Kidney capillary endothelial cell (primary cell): ENCODE results near the gene MMRN2.
"Not testable (repeated sequence)": the region's sequence is repeated elsewhere in the genome, so short reads cannot be mapped to it uniquely, and the experiment has no call there.

Experiments
- DNase-seq: peaks from one replicate; pipeline ENCODE4 v3.0.0-alpha.2; 2018; ENCODE audit warnings: low spot score

The MMRN2 gene

DNA sequence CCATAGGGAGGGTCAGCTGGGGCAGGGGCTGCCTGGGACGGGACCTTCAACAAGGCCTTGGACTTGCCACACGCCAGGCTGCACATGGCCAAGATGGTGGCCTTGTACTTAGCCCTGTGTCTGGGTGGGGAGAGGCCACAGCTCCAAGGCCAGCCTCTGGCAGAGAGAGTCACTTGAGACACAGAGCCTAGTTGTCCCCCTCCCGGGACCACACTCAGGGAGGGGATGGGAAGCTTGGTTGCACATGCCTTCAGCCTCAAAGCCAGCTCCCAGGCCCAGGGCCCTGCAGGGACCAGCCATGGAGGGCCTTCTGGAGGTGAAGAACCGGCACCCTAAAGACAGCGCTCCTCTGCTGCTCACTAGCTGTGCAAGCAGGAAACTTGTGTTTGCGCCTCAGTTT lies 16.7 kb downstream of the MMRN2 start:
- DNase-seq, result no peak

DNA sequence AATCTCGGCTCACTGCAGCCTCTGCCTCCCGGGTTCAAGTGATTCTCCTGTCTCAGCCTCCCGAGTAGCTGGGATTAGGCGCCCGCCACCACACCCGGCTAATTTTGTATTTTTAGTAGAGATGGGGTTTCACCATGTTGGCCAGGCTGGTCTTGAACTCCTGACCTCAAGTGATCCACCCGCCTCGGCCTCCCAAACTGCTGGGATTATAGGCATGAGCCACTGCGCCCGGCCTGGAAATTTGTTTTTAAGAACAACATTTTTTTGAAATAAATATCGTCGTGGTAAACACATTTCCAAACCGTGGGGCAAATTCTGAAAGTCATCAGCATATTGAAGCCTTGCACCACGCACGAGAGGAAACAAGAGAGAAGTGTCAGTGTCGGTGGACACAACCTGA lies 17.3 kb downstream of the MMRN2 start:
- not testable (repeated sequence) for DNase-seq

DNA sequence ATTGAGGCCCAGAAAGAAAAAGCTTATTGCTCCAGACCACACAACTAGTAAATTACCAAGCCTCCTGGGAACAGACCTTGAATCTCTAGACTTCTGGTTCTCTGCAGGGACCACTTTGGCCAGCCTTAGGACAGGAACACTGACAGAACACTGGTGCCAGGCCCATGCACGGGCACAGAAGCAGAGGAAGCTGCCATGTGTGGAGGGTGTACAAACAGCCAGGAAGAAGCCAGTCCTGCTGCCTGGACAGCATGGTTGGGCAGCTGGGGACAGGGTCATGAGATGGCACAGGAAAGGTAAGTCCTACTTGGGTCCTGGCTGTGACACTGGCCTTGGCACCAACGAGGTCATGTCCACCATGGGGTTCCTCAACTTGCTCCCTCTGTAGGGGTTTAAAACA lies 19.2 kb downstream of the MMRN2 start:
- no peak for DNase-seq

DNA sequence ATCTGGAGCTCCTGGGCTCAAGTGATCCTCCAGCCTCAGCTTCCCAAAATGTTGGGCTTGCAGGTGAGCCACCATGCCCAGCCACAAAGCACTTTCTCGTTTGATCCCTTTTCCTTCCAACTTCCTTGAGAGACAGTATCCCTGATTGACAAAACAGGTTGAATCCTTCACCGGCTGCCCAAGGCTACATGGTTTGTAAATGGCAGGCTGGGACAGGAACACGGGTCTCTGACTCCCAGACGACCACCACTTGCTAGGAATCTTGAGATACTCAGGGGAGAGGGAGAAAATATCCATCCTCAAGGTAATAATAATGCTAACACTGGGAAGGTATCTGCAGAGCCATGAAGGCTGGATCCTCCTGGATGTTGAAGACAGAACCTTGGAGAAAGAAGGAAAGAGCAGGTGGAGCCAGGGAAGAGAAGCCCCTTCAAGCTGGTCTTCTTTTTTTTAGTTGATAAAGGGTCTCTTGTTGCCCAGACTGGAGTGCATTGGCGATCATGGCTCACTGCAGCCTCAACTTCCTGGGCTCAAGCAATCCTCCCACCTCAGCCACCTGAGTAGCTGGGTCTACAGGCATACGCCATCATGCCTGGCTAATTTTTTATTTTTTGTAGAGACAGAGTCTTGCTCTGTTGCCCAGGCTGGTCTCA lies 19.8 kb downstream of the MMRN2 start:
- DNase-seq, result no peak

DNA sequence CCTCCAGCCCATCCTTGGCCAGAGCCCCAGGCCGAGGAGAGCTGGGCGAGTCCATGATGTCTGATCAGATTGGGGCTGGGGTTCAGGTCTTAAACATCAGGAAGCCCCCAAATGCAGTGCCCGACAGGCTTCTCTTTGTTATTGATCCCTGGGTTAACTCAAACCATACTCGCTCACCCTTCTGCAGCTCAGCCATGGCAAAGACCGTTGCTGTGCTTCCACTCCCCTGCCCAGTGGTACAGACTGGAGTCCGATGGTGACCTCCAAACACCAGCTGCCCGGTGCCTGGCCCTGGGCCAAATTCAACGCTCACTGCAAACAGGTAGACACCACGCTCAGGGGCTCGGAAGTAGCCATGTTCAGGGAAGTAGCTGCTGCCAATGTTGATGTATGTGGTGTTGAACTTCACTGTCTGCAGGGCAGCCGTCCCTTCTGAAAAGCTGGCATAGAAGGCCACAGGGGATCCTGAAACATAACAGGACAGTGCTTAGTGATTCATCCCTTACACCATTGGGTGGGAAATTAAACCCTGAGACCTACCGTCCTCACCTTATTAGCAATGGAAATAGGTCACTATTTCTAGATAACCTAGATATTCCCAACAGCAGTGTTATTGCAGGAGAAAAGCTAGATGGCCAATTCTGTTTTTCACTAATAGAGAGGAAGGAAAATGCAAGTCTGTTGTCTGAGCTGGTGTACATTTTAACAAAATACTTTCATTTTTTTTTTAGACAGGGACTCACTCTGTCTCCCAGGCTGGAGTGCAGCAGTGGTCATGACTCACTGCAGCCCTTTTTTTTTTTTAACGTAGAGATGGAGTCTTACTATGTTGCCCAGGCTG lies 20.5 kb downstream of the MMRN2 start:
- DNase-seq, result no peak

DNA sequence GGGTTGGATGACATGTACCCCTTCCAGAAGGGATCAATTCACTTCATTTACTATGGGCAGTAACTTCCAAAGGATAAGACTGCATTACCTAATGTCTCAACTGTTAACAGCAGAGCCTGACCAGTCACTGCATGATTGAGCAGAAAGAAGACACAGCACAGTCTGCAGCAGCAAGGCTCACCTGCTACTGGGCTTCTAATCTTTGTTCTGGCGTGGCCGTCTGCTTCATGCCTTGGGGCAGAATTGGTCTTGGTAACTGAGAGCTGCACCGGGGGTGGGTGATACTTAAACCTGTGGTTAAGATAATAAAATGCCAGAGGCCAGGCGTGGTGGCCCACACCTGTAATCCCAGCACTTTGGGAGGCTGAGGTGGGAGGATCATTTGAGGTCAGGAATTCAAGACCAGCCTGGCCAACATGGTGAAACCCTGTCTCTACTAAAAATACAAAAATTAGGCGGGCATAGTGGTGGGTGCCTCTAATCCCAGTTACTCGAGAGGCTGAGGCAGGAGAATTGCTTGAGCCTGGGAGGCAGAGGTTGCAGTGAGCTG lies 23.2 kb downstream of the MMRN2 start:
- not testable (repeated sequence) for DNase-seq

DNA sequence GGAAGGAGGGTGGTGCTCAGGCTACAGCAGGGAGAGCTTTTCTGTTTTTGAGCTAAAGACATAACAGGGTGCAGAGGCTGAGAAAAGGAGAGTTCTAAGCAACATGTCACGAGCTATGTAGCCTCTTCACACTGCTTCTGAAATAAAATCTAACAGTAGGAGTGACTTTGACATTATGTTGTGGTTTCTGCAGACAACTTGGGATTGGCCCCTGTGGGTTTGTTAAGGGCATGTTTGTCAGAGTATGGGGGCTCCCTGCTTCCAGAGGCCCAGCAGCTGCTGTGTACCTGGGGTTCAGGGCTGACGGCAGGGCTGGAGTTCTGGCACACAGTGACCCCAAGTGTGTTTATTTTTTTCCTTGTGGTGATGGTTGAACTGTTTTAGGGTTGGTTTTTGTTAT lies 24.7 kb downstream of the MMRN2 start:
- DNase-seq, result no peak

DNA sequence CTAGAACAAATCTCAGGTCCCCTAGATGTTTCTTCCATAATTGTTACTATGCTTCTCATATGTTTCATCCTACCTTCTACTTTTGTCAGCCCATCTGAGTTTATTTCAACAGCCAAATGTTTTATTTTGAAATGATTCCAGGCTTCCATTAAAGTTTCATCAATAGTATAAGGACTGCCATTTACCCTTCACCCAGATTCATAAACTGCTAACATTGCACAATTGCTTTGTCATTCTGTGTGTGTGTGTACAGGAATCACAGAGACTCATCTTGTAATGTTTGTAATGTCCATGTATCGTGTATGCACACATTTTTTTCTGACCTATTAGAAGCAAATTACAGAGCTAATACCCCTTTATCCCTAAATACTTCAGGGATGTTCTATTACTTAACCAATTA lies 25.5 kb downstream of the MMRN2 start:
- no peak for DNase-seq

DNA sequence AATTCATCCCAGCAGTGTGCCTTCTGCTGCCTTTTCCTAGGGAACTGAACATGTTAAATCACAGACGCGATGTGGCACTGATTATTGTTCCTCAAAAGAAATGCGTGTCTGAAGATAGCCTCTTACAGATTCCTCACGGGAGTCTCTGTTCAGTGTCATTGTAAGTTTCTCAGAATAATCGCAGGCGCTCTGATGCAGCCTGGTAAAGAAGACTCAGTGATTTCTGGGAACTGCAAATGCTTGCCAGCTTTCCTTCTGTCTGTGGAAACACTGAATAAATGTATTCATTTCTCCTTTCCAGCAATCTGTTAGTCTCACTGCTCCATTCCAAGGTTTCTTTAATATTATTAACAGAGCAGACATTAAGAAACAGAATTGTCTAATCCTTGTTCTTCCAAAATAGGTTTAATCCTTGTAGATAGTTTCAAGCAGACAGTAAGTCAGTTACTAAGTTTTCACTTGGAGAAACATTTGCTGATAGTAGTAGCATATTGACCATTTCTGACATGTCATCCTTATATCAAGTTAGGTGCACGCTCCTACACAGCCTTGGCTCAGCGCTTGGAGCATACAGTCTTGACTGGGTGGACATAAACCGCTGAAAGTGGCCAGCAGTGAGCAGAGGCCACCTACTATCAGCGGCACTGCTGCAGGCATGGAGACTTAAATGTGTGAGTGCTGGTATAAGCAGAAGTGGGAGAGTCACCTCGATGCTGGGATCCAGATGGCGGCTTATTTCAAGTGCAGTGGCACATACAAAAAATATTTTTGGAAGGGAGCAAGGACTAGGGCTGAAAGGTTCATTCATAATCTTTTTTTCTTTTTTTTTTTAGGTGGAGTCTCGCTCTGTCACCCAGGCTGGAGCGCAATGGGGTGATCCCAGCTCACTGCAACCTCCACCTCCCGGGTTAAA lies 27.7 kb downstream of the MMRN2 start:
- no peak for DNase-seq

DNA sequence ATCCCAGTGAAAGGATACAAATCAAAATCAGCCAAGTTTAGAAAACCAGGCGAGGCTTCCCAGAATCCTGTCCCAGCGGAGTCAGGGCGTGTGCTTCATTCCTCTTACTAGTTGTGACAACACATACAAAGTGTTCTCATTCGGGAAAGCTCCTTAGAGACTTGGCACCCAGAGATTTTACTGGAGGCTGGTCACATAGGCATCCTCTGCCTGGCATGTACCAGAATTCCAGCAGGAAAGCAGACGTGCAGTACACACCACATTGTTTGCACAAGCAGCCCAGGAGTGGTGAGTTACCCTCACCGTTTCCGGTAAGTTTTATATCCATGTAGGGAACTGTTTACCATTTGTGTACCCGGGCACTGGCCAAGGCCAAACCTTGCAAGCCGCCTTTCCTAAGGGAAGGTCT lies 34.9 kb downstream of the MMRN2 start:
- no peak for DNase-seq

DNA sequence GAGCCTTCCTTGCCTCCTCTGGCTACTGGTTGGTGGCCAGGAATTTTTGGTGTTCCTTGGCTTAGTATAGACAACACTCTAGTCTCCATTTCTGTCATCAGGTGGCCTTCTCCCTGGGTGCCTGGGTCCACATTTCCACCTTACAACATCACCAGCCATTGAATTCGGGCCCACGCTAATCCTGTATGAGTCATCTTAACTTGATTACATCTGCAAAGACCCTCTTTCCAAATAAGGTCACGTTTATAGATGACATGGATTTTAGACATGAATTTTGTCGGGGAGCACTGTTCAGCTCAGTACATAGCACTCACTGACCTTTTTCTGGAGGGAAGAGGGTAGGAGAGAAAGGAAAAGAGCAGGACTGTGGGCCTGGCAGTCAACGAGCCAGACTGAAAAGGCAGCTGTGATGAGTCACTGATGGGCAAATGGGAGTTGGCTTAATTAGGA lies 39.4 kb downstream of the MMRN2 start:
- no peak for DNase-seq

DNA sequence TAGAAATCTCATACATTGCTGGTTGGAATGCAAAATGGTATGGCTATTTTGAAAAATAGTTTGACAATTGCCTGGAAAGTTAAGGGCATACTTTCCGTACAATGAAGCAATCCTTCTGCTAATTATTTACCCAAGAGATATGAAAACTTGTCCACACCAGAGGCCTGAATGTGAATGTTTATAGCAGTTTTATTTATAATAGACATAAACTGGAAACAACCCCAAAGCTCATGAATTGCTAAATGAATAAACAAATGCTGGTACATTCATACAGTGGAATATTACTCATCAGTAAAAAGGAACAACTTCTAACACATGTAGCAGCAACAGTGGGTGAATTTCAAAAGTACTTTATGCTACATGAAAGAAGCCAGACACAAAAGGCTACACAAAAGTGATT lies 42.7 kb downstream of the MMRN2 start:
- DNase-seq, result no peak

DNA sequence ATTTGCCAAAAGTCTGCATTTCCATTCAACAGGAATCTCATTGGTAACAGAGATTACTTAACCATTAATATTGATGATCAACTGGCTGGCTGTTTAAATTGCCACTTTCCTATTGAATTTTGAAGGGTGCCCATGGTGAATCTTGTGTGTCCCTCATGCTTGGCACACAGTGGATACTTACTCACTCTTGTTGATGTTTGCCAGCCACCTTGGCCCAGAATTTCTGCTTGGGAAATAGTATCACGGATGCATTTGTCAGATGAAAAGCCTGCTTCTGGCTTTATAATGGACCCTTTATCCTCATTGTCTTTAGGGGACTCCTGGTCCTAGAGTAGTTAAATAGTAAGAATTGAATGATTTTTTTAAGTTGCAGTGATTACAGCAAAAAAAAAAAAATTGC lies 52.0 kb downstream of the MMRN2 start:
- DNase-seq, result no peak

DNA sequence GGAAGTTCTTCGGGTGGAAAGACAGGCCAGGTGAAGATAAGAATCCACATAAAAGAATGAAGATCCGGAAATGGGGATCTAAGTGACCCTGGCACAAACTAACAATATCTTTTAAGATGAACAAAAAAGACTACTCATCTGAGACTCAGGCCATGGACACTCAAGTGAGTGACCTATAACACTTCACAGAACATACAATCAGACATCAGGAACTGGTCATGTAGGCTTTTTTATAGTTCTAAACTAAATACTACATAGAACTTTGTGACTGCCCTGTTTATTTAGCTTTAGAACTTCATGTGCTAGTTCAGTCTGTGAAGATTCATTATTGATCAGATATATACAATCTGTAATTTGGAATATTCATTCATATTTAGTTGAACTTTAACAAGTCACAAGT lies 52.8 kb downstream of the MMRN2 start:
- DNase-seq, result no peak

DNA sequence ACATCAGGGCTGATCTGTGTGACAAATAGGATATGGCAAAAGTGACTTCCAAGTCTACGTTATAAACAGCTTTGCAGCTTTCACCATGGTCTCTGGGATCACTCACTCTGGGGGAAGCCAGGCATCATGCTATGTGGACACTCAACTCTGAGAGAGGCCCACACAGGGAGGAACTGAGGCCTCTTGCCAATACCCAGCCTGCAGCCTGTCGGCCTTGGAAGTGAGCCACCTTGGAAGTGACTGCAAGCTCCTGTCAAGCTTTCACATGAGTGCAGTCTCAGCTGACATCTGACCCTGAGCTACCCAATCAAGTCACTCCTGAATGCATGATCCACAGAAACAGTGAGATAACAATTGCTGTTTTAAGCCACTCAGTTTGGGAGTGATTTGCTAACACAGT lies 56.5 kb downstream of the MMRN2 start:
- DNase-seq, result no peak

DNA sequence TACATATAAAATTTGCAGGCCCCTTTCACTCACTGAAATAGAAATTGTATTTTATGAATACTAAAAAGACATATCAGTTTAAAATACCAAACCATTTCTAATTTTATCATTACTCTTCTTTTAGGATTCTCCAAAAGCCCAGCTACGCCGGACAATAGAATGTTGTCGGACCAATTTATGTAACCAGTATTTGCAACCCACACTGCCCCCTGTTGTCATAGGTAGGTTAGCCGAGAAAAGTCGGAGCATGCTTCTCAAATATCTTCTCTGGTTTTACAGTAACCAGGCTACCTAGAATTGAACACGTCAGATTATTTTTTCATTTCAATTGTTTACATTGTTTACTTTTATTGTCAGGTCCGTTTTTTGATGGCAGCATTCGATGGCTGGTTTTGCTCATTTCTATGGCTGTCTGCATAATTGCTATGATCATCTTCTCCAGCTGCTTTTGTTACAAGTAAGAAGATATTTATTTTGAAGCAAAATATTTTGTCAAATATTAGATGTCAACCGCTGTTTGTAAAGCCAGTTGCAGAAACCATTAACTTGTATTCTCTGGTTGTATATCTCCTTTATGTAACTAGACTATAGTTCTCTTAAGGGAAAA lies 57.6 kb downstream of the MMRN2 start:
- peak; percentile 55 for DNase-seq

DNA sequence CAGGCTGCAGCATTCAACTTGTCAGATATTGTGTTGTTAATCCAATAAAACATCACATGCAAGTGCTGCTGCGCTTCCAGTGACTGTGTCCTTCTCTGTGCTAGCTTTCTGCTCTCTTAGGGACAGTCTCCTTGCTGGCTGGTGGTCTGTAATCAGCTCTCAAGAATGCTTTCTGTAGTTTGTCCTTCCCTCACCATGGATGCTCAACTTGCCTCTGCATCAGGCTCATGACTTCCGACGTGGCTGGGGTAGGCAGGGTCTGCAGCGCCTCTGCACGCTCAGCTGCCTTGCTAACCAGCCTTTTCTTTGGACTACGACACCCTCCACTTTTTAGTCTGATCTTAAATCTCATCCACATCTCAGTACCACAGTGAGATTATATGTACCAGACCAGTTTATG lies 58.3 kb downstream of the MMRN2 start:
- no peak for DNase-seq

DNA sequence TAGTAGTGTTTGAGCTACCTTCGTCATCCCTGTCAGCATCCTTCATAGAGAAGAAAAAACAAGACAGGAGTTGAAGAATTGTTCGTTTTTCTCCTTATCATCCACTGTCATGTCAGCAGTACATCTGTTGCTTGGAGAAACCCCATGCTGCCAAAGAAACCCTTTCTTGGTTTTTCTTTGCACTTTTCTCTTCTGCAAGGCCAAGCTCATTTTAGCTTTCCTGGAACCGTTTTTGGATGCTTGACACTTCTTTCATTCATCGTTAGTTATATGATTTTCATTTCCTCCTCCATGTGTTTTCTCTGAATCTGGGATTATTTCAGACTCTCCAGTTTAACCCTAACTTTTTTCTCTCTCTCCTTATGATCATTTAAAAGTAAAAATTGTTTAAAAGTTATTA lies 58.9 kb downstream of the MMRN2 start:
- no peak for DNase-seq

DNA sequence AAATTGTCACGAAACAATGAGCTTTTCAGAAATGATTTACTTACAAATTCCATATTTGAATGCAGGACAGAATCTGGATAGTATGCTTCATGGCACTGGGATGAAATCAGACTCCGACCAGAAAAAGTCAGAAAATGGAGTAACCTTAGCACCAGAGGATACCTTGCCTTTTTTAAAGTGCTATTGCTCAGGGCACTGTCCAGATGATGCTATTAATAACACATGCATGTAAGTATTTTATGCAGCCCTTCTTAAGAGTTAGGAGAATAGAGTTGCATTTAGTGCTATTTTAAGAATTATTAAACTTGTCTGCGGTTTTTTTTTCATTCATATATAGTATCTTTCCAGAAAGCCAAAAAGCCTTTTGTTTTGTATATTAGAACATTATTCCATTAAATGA lies 67.4 kb downstream of the MMRN2 start:
- DNase-seq, result no peak

DNA sequence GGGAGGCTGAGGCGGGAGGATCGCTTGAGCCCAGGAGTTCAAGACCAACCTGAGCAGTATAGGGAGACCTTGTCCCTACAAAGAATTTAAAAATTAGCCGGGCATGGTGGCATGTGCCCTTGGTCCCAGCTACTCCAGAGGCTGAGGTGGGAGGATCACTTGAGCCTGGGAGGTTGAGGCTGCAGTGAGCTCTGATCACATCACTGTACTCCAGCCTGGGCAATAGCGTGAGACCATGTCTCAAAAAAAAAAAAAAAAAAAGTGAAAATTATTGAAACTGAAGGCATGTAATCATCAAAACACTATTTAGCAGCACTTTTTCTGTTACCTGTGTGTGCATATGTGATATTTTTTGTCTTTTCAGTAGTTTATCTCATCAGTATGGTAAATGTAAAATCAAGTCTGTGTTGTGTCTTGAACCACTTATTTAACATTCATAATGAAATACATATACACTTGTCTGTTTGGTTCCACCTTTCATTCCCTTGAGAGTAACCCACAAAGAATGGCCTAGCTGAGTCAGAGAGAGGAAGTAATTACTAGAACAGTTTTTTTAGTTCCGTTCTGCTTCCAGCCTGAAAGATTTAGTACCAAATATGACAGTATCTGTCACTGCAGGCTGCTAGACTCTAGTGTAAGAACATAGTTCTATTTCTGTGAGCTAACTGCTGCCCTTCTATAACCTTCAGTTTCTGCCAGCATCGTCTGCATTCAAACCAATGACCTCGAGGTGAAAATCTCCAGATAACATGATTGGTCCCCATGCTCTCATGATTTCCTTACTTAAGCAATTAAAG lies 68.6 kb downstream of the MMRN2 start:
- peak; percentile 66 for DNase-seq
